ENCODE measurements around the gene CSN2. TPM values are rescaled to one million over a fixed set of nuclear protein-coding genes. Genes with fewer than 3 reads are reported as not detected.

CSN2 gene, protein sequence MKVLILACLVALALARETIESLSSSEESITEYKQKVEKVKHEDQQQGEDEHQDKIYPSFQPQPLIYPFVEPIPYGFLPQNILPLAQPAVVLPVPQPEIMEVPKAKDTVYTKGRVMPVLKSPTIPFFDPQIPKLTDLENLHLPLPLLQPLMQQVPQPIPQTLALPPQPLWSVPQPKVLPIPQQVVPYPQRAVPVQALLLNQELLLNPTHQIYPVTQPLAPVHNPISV
- total RNA-seq: not detected
- polyA plus RNA-seq (2013, experiment 1 of 2): not detected
- not detected for polyA plus RNA-seq (2013, experiment 2 of 2)
- total RNA-seq: 0 to 0.08 (median 0) reads per million in 172 experiments

DNA sequence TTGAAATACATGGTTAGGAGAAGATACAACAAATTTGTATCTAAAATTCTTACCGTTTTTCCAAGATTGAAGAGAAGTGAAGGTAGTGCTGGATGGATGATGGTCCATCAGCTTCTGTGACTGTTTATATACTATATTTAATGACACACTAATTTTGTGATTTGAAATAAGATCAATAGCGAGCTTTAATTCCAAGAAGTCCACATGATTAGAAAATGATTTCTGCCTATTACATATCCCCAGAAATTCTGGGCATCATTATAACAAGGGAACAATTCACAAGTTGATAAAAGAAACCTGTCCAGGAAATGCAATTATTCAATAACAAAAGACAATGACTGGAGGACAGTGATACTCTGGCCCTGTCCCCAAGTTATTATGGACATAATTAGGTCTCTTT is at the start of gene CSN2:
CSN2 (minus strand) TSS at position 101 of the 400 bp plus-strand sequence. CDS start 4,733 bp downstream, outside the sequence.
- Mint-ChIP-seq H3K9me3 (no peaks in the 10 kb centered on the region), H3K27me3 (no peaks in the 10 kb centered on the region), H3K36me3 (ENCODE audit: low read depth) (no peaks in the 10 kb centered on the region), H3K4me3 (no peak within 1 kb of the TSS), H3K4me1 (ENCODE audit: low read depth) (no peaks in the 10 kb centered on the region), H3K27ac (no peak within 1 kb of the TSS)
- POLR2A ChIA-PET: no interaction called here
- Histone ChIP-seq H3K36me3 (ENCODE audit: insufficient read depth, low read length) (no peaks in the 10 kb centered on the region), H3K9me3 (ENCODE audit: control insufficient read depth in 1 of 2, insufficient read depth in 1 of 2, low read length in 2 of 2) (no peaks in the 10 kb centered on the region), H3K4me1 (ENCODE audit: insufficient read depth, low read length) (no peaks in the 10 kb centered on the region), H3K27ac (ENCODE audit: low read depth in 1 of 2, low read length in 2 of 2) (no peak within 1 kb of the TSS), H3K4me3 (ENCODE audit: low read length) (no peak within 1 kb of the TSS), H3K27me3 (ENCODE audit: control insufficient read depth in 1 of 2, insufficient read depth in 2 of 2, low read length in 2 of 2) (no peaks in the 10 kb centered on the region)
- TF ChIP-seq, protein P1, sequence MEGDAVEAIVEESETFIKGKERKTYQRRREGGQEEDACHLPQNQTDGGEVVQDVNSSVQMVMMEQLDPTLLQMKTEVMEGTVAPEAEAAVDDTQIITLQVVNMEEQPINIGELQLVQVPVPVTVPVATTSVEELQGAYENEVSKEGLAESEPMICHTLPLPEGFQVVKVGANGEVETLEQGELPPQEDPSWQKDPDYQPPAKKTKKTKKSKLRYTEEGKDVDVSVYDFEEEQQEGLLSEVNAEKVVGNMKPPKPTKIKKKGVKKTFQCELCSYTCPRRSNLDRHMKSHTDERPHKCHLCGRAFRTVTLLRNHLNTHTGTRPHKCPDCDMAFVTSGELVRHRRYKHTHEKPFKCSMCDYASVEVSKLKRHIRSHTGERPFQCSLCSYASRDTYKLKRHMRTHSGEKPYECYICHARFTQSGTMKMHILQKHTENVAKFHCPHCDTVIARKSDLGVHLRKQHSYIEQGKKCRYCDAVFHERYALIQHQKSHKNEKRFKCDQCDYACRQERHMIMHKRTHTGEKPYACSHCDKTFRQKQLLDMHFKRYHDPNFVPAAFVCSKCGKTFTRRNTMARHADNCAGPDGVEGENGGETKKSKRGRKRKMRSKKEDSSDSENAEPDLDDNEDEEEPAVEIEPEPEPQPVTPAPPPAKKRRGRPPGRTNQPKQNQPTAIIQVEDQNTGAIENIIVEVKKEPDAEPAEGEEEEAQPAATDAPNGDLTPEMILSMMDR (IDR thresholded peaks at IDR 0.05): no peak
- intact Hi-C loops (cut with DNase I, micrococcal nuclease): no loop called here
- ATAC-seq (ENCODE audit: poor library complexity) (no peak), DNase-seq (no peak)
- CTCF ChIA-PET: no interaction called here

DNA sequence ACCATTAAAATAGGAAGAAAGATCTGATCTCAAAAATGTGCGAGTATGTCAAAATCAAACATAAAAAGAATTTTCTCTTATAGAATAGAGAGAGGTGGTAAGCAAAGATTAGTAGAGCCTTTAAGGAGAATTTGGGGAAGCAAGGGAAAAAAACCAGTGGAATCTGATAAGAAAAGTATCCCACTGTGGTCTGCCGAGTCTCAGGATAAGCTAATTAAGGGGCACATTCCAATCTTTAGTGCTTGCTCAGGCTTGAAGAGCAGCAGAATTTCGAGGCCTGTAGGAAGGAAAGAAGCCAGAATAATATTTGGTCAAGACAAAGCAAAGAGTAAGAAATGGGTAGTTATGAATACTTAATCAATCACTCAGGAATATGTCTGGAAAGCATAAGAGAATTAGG is 43.2 kb upstream of the CSN2 start:
- H3K36me3 Mint-ChIP-seq (ENCODE audit: low read depth): no peaks in the 10 kb centered on the region
- Histone ChIP-seq H3K4me1 (ENCODE audit: insufficient read depth, low read length) (no peaks in the 10 kb centered on the region), H3K36me3 (ENCODE audit: insufficient read depth, low read length) (no peaks in the 10 kb centered on the region), H3K4me3 (ENCODE audit: low read length) (no peak overlapping the region), H3K9me3 (ENCODE audit: control insufficient read depth in 1 of 2, insufficient read depth in 1 of 2, low read length in 2 of 2) (peaks cover 0 to 2% of the 10 kb centered on the region in 2 experiments), H3K27me3 (ENCODE audit: control insufficient read depth in 1 of 2, insufficient read depth in 2 of 2, low read length in 2 of 2) (no peaks in the 10 kb centered on the region), H3K27ac (ENCODE audit: low read depth in 1 of 2, low read length in 2 of 2) (no peak overlapping the region)
- H3K4me1 Mint-ChIP-seq (ENCODE audit: low read depth): no peaks in the 10 kb centered on the region
- no peak for DNase-seq
- H3K9me3 Mint-ChIP-seq: no peaks in the 10 kb centered on the region
- ATAC-seq (ENCODE audit: poor library complexity): no peak
- ChIA-PET POLR2A (no interaction called here), CTCF (no interaction called here)
- H3K4me3 Mint-ChIP-seq: no peak overlapping the region
- intact Hi-C loops (cut with DNase I, micrococcal nuclease): no loop called here
- TF ChIP-seq, protein P1 (IDR thresholded peaks at IDR 0.05): no peak
- no peak overlapping the region for H3K27ac Mint-ChIP-seq
- H3K27me3 Mint-ChIP-seq: no peaks in the 10 kb centered on the region

DNA sequence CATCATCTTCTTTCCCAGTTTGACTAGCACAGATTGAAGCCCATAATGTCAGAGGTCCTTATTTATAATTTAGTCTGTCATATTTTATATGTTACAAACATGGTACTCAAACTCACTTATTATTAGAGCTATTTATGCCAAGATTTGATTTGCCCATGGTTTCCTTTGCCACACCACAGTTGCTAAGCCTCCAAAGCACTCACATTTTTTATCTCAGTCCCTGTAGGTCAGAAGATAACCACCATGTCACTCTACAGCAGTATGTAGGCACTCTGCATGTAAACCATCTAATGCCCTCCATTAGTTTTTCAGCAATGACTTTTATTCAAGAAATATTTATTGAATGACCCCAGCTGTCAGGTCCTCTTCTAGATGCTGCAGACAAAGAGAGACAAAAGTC is 37.0 kb upstream of the CSN2 start:
- no peak overlapping the region for H3K27ac Mint-ChIP-seq
- ATAC-seq (ENCODE audit: poor library complexity) (no peak), DNase-seq (no peak)
- no peaks in the 10 kb centered on the region for H3K36me3 Mint-ChIP-seq (ENCODE audit: low read depth)
- no peaks in the 10 kb centered on the region for H3K4me1 Mint-ChIP-seq (ENCODE audit: low read depth)
- TF ChIP-seq, protein P1 (IDR thresholded peaks at IDR 0.05): no peak
- intact Hi-C loops (cut with DNase I, micrococcal nuclease): no loop called here
- POLR2A ChIA-PET: no interaction called here
- no peaks in the 10 kb centered on the region for H3K36me3 ChIP-seq (ENCODE audit: insufficient read depth, low read length)
- H3K9me3 ChIP-seq (ENCODE audit: control insufficient read depth in 1 of 2, insufficient read depth in 1 of 2, low read length in 2 of 2): no peaks in the 10 kb centered on the region
- no peaks in the 10 kb centered on the region for H3K27me3 Mint-ChIP-seq
- H3K27ac ChIP-seq (ENCODE audit: low read depth in 1 of 2, low read length in 2 of 2): no peak overlapping the region
- H3K4me3 Mint-ChIP-seq: no peak overlapping the region
- no peak overlapping the region for H3K4me3 ChIP-seq (ENCODE audit: low read length)
- H3K27me3 ChIP-seq (ENCODE audit: control insufficient read depth in 1 of 2, insufficient read depth in 2 of 2, low read length in 2 of 2): no peaks in the 10 kb centered on the region
- CTCF ChIA-PET: no interaction called here
- no peaks in the 10 kb centered on the region for H3K9me3 Mint-ChIP-seq
- no peaks in the 10 kb centered on the region for H3K4me1 ChIP-seq (ENCODE audit: insufficient read depth, low read length)
